Left renal cortex interstitium (tissue), 4 donors: ENCODE measurements around the gene CYSLTR1. TPM values are rescaled to one million over a fixed set of nuclear protein-coding genes. Genes with fewer than 3 reads are reported as not detected.
"Not testable (repeated sequence)": the region's sequence is repeated elsewhere in the genome, so short reads cannot be mapped to it uniquely, and the experiment has no call there.

ENCODE experiments used
- DNase-seq, 4 donors: peaks; one replicate each; pipeline ENCODE4 v3.0.0-alpha.2; 2013; ENCODE audit warnings: low read depth in 4 of 4, low spot score in 2 of 4, missing footprints in 1 of 4
- polyA plus RNA-seq, 4 donors: library from polyadenylated mRNA; unstranded; fragments of 120-200 nt; gene quantifications; one replicate each; pipeline ENCODE4 v1.2.1, GENCODE V29; 2013; ENCODE audit not compliant: insufficient read length in 4 of 4

Gene CYSLTR1, protein sequence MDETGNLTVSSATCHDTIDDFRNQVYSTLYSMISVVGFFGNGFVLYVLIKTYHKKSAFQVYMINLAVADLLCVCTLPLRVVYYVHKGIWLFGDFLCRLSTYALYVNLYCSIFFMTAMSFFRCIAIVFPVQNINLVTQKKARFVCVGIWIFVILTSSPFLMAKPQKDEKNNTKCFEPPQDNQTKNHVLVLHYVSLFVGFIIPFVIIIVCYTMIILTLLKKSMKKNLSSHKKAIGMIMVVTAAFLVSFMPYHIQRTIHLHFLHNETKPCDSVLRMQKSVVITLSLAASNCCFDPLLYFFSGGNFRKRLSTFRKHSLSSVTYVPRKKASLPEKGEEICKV
- polyA plus RNA-seq, result 1 to 10 TPM; 1.7 to 2.7 (median 2.0) TPM

DNA sequence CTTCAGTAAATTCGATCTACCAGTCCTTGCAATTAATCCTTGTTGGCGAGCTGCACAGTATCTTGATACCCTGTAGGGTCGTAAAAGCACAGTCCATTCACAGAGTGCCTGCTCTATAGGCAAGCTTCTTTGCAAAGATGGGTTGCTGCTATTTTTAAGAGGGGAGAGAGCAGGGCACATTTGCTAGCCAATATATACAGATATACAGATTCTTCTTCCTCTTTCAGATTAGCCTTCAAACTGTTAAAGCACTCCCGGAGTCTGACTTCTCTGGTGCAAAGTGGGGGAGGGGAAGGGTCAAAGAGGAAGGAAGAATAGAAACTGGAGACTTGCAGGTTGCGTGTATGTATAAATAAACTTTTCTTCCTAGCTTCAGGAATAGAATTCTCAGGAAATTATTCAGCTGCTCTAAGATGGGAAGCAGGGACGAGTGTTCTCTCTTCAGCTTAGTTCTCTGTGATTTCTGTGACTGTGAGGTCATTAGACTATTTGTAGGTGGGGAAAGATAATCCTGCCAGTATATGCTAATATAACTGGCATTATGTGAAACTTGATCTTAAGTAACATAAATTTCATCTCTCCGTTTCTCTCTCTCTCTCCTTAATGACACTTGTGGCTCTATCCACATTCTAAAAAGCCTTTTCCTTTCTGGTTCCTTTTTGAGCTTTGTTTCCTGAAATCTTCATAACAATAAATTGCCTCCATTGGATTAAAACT lies at the start of gene CYSLTR1:
Gene CYSLTR1 (minus strand): TSS at position 242 of the 717 bp plus-strand sequence. CDS start 53,865 bp downstream, outside the sequence.
- DNase-seq, result no peak

DNA sequence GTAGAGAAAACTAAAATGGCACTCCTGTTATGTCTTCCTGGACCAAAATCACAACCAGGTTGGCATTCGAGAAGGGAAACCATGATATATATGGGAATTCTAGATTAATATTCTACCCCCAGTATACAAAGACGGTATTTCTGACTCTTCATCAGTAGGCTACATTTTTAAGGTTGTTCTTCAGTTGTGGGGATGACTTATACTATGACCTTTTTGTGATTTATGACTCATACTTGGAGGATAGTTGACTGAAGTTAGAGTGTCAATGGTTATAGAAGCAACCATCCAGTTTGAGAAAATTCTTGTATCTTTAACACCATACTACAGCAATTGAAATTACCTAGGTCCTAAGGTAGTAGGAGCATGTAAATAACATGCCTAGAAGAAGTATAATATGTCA lies 49.8 kb upstream of the CYSLTR1 start:
- no peak for DNase-seq

DNA sequence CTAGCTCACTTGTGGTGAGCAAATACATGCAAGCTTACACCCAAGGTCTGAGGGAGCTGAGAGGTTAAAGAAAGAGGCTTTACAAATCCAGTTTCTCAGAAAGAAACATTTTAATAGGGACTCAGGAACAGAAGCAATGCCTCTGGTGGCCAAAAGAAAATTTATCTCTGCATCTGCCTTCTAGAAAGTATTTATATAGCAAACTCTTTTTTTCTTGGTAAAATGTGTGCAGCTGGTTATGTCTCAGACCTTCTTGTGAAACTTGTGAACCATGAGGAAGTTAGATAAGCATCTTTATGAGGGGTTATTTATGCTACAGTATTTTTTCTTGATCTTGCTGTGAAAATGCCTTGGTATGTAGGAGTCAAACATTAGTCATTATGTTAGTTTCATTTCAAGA lies 48.5 kb upstream of the CYSLTR1 start:
- DNase-seq, result peak in 3 of 4 donors; percentile 3 to 9 (median 4)

DNA sequence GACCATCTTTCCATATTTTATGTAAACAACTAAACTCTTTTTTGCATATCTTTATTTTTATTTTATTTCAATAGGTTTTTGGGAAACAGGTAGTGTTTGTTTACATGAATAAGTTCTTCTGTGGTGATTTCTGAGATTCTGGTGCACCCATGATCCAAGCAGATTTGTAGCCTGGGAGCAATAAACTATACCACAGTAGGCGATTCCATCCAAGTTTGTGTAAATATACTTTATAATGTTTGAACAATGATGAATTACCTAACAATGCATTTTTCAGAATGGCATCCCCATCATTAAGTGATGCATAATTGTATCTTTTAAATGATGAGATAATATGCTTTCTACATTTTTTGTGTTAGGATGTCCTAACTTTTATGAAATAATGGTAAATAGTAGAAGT lies 39.2 kb upstream of the CYSLTR1 start:
- no peak for DNase-seq

DNA sequence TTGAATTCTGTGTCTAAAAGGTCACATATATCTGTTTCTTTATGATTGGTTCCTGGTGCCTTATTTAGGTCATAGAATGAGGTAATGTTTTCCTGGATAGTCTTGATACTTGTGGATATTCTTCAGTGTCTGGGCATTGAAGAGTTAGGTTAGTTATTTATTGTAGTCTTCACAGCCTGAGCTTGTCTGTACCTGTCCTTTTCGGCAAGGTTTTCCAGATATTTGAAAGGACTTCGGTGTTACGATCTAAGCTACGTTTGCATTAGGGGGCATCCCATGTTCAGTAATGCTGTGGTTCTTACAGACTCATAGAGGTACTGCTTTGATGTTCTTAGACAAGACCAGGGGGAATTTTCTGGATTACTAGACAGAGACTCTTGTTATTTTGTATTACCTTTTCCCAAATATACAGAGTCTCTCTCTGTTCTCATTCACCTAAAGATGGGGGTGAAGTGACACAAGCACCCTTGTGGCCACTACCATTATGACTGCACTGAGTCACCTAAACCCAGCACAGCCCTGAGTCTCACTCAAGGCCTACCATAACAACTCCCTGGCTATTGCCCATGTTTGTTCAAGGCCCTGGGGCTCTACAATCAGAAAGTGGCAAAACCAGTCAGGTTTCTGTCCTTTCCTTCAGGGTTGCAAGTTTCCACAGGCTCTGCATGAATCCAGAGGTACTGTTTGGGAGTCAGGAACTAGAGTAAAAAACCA lies 30.1 kb upstream of the CYSLTR1 start:
- no peak for DNase-seq

DNA sequence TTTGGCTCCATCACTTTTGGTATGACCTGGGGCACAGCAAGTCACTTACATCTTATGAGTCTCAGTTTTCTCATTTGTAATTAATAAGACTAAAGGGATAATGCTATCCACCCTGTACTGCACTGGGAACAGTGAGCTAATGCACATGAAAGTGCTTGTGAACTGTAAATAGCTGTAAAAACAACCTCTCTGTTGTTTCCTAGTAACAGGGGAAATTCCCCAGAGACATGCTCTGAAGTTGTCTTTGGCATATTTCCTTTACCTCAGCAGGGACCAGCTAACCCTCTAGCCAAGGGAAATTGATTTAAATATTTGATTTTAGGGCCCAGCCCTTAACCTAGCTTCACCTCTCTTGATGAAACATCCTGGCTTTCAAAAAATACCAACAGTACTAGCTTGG lies 6.1 kb upstream of the CYSLTR1 start:
- no peak for DNase-seq

DNA sequence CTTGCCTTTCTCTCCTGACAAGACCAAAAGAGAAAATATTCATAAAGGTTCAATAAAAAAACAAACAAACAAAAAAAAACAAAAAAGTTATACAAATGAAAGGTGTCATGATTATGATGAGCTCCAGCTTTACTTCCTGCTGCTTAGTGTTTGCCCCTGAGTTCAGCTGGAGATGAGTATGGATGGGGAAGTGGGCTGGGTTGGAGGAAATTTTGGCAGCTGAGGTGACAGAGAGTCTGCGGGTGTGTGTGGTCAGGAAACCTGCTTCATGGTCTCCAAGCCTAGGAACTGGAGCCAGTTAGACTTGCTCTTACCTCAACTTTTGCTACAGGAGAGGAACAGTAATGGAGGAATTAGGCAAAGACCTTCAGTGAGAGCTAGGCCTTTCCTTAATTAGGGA lies 4.3 kb upstream of the CYSLTR1 start:
- DNase-seq, result no peak

DNA sequence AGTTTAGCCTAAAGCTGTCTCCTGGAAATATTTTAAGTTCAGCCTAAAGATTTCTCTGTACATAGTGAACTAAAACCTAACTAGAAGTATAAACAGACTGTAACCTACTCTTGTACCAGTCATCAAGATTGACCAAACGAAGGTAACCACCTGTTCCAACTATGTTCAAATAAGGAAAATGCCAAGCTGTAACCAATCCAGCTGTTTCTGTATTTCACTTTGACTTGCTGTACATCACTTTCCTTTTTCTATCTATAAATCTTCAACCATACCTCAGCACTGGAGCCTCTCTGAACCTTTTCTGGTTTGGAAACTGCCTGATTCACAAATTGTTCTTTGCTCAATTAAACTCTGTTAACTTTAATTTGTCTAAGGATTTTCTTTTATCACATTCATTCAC lies 3.1 kb upstream of the CYSLTR1 start:
- no peak for DNase-seq

DNA sequence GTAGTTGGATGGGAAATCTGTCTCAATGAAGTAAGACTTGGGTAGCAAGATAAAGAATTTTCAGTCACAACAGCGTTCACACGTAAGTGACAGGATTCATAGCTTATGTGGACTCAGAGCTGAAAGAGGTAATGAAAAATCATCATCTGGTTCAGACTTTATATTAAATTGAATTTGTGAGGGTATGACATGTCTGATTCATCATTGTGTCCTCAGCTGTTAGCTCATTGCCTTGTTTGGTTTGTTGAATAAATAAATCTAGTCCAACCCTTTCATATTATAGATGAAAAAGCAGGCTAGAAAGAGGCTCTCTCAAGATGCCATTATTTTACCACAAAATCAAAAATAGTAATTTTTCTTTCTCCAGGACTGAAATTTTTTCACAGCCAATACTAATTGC lies 2.7 kb upstream of the CYSLTR1 start:
- DNase-seq, result no peak

DNA sequence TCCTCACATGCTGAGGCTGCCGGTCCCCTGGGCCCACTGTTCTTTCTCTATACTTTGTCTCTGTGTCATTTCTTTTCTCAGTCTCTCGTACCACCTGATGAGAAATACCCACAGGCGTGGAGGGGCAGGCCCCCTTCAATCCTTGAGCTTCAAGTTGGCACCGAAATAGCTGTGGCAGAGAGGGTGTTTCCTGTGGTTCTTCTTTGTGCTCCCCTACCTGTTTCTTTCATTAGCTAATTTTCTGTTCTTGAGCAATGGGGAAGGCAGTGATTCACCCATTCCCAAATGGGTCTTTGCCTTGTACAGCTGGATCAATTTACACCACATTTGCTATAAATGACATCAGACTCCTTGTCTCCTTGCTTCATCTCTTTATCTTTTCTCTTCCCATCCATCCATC lies 2.1 kb upstream of the CYSLTR1 start:
- no peak for DNase-seq

DNA sequence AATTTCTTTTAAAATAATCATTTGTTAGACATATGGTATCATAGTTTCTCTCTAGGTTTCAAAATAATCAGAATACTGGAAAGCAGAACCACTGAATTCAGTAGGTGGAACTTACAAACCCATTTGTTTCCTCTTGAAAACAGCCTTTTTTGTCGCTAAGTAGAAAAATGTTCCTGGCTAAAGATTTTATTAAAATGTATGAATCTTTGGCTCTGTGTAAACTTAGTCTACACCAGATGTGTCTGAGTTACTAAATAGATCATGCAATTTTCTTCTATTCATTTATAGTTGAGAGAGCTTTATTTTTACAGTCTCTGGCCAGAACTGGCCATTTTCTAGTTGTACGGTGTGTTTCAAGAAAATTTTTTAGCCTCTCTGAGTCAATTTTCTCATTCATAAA lies 1.0 kb downstream of the CYSLTR1 start:
- DNase-seq, result no peak

DNA sequence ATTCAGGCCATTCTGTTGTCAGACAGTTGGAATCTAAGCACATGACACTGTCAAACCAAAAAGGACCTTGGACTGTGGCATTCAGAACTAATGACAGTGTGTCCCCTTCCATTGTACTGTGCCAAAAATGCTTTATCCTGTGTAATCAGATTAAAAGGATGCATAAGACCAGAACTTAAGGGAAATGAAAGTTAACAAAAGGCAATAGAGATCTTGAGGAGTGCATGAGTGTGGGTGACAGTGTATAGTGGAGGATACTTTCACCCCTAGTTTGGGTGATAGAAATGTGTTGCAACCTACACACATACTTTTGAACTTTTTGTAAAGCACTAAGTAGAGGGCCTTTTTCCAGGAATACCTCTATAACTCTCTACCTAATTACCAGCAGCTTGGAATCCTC lies 4.5 kb downstream of the CYSLTR1 start:
- DNase-seq, result no peak

DNA sequence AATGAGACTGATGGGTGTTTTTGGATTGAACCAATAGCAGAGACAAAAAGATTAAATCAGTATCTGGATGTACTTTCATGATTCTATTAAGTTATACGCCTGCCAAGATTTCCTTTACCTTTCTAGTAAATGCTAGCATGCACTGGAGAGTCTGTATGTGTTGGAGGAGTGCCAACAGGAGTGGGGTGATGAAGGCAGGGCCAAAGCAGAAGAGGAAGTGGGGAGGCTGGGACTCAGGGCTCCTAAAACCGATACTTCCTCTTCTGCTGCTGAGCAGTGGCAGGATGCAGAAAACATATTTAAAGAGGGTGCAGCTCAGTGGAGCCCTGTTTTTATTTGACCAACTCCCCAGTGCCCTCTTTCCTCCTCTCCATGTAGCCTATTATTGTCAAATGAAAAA lies 5.6 kb downstream of the CYSLTR1 start:
- DNase-seq, result no peak

DNA sequence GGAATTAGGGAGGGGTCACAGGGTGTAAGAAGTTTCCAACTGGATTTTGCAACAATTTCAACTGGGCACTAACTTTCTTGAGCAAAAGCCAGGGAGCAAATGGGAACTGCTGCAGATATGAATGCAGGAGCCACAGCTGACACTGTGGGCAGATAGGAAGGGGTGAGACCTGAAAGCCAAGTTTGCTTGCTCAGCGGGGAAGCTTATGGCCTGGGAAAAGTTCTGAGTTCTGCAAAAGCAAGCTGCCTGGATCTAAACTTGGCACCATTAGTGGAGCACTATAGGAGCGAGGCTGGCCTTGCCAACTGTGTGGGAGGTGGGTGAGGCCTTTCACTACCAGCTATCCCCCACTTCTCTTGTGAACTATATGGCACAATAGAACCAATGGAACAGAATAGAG lies 11.1 kb downstream of the CYSLTR1 start:
- DNase-seq, result no peak

DNA sequence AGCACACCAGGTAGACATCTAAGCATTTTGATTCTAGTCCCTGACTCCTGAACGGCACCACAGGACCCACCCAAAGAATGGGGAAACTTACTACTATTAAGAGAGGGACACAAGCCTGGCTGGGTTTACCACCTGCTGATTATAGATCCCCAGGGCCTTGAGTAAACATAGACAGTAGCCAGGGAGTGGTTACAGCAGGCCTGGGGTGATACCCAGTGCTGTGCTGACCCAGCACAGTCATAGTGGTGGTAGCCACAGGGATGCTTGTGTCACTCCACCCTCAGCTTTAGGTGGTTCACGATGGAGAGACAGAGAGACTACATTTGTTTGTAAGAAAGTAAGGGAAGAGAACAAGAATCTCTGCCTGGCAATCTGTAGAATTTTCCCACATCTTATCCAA lies 11.7 kb downstream of the CYSLTR1 start:
- no peak for DNase-seq

DNA sequence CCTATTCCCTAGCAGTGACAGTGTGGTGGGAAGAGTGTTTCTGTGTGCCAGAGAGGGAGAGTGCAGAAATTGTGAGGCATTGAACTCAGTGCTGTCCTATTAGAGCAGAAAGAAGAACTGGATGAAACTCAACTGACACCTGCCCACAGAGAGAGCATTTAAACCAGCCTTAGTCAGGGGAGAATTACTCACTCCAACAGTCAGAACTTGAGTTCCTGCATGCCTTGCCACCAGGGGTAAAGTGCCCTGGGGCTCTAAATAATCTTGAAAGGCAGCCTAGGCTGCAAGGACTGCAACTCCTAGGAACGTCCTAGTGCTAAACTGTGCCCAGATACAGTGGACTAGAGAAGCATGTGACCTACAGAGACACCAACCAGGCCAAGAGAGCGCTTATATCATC lies 12.8 kb downstream of the CYSLTR1 start:
- no peak for DNase-seq

DNA sequence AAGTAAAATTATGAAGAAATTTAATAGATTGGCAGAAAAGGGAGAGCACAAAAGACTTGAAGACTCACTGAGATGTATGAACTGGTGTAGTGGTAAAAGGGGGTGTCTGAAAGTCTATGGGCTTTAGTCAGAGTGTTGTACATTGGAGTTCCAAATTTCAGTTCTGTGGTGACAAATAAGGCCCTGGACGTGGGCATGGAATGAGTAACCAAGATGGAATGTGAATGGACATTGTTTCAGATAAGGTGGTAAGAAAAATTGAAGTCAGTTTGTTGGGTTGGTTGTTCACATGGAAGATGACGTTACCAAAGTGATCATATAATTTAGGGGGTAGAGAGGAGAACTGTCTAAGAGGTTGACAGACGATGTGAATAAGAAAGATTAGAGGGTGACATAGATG lies 13.9 kb downstream of the CYSLTR1 start:
- no peak for DNase-seq

DNA sequence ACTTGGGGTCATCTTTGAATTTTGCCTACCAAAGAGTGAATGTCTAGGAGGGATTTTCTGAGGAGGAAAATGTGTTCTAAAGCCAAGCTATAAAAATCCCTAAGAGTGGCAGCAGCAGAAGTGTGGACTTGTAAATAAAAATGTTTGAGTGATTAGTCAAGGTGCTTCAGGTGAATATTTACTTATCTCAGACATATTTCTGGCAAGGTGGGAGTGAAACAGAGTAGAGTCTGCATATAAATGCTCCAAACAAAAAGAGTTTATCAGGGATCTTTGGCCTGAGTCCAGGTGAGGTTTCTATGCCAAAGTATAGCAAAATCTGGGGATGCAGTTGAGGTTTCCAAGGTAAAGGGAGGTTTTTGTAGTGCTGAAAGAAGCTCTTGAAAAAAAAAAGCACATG lies 19.7 kb downstream of the CYSLTR1 start:
- DNase-seq, result no peak

DNA sequence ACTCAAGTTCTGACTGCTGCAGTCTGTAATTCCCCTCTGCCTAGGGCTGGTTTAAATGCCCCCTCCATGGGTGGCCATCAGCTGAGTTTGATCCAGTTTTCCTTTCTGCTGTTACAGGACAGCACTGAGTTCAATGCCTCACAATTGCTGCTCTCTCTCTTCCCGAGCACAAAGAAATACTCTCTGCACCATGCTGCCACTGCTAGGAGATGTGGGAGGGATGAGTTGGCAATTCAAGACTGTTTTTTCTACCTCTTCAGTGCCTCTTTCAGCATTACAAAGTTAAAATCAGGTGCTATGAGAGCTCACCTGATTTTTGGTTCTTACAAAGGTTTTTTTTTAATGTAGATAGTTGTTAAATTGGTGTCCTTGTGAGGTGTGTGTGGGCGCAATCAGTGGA lies 24.3 kb downstream of the CYSLTR1 start:
- no peak for DNase-seq

DNA sequence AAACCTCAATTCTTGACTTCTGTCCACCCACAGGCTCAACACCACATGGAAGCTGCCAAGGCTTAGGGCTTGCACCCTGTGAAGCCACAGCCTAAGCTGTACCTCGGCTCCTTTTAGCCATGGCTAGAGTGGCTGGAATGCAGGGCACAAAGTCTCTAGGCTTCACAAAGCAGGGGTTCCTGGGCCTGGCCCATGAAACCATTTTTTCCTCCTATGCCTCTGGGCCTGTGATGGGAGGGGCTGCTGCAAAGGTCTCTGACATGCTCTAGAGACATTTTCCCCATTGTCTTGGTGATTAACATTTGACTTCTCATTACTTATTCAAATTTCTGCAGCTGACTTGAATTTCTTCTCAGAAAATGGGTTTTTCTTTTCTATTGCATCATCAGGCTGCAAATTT lies 26.5 kb downstream of the CYSLTR1 start:
- not testable (repeated sequence) for DNase-seq

DNA sequence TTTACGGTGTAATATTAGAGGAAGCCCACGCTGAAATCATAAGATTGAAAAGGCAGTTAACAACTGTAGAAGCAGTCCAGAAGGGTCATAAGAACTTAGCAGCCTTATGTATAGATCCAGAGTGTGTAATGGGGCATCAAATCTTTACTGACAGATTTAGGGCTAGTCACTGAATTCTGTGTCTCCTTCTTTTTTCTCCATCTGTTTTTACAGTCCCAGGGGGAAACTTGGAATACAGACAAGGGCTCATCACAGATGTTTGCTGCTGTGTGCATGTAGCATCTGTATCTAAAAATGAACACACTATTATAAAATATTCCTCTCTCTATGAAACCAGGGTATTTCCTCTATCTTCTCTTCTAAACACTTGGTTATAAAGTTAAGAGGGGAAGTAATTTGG lies 43.9 kb downstream of the CYSLTR1 start:
- DNase-seq, result no peak

DNA sequence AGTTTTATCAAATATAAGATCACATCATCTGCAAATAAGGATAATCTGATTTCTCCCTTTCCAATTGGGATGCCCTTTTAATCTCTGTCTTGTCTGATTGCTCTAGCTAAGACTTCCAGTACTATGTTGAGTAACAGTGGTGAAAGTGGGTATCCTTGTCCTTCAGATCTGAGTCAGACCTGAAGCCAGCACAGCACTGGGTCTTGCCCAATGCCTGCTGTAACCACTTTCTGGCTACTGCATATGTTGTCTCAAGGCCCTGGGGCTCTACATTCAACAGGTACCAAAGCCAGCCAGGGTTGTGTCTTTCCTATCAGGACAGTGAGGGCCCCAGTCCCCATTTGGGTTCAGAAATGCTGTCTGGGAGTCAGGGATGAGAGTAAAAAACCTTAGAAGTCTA lies 90.3 kb downstream of the CYSLTR1 start:
- no peak for DNase-seq
